Measurements from ENCODE around the gene PRKAB1.

Gene PRKAB1

DNA sequence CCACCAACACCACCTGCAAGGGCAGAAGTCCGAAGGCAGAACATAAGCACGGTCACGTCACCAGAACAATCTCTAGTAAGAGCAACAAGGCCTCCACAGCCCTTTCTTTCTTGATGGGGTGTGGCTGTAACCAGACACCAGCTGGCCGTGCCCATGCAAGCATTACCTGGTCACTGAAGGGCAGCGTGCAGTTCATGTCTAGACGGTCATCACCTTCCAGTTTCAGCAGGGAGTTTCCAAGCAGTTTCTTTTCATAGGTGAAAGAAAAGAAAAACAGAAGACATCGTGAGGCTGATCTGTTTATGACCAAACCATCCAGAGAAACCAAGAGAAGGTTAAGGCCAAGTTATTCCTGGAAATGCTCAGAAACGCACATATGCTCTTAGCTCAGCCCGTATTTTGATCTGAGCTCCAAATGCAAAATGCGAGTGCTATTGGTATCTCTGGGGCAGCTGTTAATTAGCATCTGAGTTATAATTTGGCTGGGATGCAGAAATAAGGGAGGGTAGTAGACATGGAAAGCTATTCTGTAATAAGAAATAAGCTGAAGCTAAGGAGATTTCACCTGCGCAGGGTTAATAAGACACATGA is 42.5 kb downstream of the PRKAB1 start:
- in situ Hi-C loops (cut with HindIII; ENCODE audit: low sequenced_read_pairs): no loop called here

DNA sequence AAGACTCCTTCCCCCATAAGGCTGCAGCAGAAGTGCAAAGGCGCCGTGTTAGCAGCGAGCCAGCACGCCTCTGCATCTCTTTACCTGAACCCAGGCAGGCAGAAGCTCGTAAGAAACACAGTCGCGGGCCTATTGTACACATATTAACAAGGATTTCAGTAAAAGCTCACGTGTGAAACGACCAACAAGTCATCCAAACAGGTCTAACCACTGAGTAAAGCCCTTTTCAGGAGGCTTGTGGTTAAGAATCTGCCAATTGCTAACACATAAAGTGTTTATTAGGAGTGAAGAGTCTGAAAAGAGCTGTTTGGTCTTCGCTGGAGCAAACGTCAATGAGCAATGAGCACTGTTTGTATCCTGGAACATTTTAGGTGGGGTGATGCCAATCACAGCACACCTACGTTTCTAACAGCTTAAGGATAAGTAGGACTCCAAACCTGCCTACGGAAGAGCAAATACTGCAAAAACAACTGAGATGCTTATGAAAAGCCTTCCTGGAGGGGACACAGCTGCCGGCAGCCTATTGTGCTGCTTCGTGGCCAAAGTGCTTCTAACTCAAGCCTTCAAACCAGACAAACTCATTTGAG is 43.1 kb downstream of the PRKAB1 start:
- in situ Hi-C loops (cut with HindIII; ENCODE audit: low sequenced_read_pairs): no loop called here

DNA sequence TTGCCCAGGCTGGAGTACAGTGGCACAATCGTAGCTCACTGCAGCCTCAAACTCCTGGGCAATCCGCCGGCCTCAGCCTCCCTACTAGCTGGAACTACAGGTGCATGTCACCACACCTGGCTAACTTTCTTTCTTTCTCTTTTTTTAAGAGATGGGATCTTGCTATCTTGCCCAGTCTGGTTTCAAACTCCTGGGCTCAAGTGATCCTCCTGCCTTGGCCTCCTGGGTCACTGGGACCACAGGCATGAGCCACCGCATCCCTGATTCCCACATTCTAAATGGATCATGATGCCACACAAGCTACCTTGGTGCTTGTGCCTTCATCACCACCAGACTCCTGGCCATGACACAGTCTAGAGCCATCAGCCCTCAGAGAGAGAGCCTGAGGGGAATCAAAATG is 43.8 kb downstream of the PRKAB1 start:
- in situ Hi-C loops (cut with HindIII; ENCODE audit: low sequenced_read_pairs): no loop called here

DNA sequence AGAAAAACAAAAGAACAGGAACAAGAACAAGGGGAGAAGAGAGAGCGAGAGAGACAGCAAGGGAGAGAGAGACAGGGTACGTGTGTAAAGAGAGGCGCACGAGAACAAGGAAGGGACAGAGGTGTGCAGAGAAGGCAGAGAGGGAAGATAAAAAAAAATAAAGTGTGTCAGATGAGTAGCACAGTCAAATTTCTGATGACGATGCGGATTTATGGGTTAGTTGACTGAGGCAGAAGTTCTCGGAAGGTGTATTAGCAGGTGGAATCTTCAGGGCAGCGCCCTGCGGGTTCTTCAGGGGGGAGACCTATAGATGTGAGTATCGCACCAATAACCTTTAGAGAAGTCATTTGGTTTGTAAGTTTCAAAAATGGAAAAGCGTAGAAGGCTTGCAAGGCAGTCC is 44.8 kb downstream of the PRKAB1 start:
- in situ Hi-C loops (cut with HindIII; ENCODE audit: low sequenced_read_pairs): no loop called here

DNA sequence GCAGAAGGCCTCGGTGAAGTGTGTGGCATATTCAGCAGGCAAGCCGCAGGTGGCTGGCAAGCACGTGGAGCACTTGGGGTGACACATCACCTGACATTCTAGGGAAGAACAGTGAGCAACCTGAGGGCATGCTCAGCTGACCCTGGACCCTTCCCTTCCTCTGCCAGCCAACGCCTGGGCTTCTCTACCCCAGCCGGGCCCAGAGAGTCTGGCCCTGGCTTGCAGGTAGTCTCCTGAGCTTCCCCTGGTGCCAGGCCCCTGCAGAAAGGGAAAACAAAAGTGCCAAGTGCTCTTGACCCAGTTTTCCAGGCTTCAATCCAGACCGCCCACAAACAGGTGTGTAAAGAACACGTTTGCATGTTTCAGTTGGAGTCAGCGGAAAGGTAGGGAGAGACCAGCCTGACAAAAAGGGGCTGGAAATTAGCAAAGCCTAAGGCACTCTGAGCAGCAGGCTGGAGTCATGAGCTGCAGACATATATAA is 45.7 kb downstream of the PRKAB1 start:
- in situ Hi-C loops (cut with HindIII; ENCODE audit: low sequenced_read_pairs): no loop called here

DNA sequence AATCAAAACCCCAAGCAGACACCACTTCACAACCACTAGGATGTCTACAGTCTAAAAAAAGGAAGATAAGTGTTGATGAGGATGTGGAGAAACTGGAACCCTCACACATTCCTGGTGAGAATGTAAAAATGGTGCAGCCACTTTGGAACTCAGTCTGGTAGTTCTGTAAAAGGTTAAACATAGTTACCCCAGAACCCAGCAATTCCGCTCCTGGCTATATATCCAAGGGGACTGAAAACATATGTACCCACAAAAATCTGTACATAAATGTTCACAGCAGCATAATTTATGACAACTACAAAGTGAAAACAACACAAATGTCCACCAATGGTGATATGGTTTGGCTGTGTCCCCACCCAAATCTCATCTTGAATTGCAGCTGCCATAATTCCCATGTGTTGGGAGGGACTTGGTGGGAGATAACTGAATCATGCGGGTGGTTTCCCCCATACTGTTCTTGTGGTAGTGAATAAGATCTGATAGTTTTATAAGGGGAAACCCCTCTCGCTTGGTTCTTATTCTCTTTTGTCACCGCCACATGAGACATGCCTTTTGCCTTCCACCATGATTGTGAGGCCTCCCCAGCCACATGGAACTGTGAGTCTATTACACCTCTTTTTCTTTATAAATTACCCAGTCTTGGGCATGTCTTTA is 46.8 kb downstream of the PRKAB1 start:
- in situ Hi-C loops (cut with HindIII; ENCODE audit: low sequenced_read_pairs): no loop called here

DNA sequence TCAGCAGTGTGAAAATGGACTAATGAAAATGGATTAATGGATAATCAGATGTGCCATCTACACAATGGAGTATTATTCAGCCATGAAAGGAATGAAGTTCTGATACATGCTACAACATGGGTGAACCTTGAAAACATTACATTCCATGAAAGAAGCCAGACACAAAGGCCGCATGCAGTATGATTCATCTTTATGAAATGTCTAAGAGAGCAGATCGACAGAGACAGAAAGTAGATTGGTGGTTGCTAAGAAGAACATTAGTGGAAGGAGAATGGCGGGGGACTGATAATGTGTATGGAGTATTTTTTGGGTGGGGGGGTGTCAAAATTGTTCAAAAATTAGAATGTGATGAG is 47.3 kb downstream of the PRKAB1 start:
- in situ Hi-C loops (cut with HindIII; ENCODE audit: low sequenced_read_pairs): no loop called here

DNA sequence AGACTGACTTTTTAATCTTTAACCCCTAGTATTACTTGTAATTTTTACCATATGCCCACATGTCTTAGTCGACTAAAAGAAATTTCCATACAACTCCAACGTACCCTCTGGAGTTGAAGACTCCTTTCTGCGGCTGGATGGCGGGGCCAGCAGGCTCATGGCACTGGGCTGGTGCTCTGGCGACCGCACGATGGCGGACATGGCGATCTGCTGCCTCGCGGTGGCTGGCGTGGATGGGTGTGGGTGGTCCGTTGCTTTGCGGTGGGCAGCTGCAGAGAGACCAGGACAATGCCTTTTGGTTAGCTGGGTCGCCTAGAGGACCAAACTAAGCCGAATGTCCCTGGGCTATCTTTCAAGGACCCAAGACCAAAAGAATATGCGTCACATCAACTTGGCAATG is 50.2 kb downstream of the PRKAB1 start:
- in situ Hi-C loops (cut with HindIII; ENCODE audit: low sequenced_read_pairs): no loop called here

DNA sequence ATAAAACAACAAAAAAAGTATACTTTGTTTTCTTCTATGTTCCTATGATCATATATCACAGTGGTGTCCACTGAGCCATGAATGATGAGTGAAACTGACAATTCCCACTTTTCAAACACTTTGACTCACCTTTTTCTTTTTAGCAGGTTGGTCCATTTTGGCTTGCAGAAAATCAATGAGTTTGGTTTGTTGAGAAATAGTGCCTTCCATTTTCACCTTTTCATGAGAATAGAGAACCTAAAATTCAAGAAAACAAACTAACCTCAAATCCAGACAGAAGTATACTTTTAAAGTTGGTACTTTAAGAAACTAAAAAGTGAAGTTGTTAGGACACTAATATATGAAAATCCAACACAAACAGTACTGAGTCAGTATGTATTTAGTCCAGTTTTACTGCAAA is 52.4 kb downstream of the PRKAB1 start:
- in situ Hi-C loops (cut with HindIII; ENCODE audit: low sequenced_read_pairs): no loop called here

DNA sequence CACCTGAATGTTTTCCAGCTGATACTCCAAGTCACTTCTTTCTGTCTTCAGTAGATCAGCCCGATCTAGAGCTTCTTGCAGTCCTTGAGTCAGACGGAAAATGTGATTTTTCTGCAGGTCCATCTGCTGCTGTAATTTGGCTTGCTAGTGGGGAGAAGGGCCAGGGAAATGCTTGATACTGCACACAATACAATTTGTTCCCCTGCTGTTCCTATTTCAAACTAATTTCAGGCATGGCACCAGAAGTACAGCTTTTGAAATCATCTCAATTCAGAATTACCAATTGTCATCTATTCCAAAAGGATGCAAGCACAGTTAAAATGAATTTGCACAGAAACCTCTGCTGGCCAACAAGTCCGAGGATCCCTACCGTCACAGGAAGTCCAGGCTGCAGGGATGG is 53.4 kb downstream of the PRKAB1 start:
- in situ Hi-C loops (cut with HindIII; ENCODE audit: low sequenced_read_pairs): no loop called here

DNA sequence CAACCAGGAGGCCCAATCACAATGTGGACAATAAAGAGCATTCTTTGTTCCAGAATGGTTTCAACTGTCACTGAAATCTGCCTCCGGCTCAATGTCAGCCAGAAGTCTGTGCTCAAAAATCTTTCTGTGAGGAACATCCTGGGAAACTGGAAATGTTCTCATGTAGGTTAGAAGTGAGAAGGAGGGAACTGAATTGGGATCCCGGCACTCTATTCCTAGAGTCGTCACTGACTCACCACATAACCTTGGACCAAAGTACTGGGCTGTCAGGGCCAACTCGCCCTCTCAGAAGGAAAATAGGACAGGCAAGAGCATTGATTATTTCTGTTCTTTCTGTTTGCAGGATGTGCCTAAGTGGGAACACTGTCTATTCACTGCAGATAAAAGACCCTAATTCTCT is 57.6 kb downstream of the PRKAB1 start:
- in situ Hi-C loops (cut with HindIII; ENCODE audit: low sequenced_read_pairs): no loop called here

DNA sequence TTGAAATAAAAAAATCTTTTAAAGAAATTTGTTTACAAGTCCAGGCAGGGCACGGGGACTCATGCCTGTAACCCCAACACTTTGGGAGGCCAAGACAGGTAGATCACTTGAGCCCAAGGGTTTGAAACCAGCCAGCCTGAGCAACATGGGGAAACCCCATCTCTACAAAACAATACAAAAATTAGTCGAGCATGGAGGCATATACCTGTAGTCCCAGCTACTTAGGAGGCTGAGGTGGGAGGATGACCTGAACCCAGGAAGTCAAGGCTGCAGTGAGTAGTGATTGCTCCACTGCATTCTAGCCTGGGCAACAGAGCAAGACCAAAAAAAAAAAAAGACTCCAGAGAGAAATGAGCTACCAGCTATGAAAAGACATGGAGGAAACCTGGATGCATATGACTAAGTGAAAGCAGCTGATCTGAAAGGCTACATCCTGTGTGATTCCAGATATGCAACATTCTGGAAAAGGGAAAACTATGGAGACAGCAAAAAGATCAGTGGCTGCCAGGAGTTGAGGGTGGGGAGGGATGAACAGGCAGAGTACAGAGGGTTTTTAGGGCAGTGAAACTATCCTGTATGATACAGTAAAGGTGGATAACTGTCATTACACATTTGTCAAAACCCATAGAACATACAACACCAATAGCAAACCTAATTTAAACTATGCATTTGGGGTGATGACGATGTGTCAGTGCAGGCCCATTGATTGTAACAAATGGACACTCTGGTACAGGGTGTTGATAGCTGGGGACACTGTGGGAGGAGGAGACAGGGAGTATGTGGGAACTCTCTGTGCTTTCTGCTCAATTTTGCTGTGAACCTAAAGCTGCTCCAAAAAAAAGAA is 59.9 kb downstream of the PRKAB1 start:
- in situ Hi-C loops (cut with HindIII; ENCODE audit: low sequenced_read_pairs): no loop called here

DNA sequence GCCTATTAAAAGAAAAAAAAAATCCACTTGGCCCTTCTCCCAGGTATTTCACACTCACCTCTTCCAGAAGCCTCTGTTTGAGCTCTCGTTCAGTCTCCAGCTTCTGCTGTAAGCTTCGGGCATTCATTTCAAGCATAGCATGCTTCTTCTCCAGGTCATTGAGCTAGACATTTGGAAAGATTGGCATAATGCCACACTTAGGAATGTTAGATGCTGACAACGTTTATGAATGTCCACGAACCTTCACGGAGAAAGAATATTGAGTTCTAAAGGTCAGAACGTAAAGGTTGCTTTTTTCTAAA is 60.5 kb downstream of the PRKAB1 start:
- in situ Hi-C loops (cut with HindIII; ENCODE audit: low sequenced_read_pairs): no loop called here

DNA sequence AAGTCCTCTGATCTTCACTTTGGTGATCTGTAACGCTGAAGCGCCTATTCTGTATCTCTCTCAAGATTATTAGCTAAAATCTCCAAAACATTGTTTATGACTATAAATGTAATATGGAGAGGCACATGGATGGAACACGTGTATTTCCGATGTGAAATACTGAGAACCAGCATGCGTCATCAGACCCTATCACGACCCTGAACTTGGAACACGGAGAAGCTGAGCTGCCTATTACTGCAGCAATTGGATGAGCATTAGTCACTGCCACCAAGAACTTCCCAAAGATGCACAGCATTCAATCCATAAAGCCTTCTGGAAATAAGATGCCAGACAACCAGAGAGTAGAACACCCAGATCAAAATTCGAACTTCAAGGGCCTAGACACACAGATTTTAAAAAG is 61.9 kb downstream of the PRKAB1 start:
- in situ Hi-C loops (cut with HindIII; ENCODE audit: low sequenced_read_pairs): no loop called here

DNA sequence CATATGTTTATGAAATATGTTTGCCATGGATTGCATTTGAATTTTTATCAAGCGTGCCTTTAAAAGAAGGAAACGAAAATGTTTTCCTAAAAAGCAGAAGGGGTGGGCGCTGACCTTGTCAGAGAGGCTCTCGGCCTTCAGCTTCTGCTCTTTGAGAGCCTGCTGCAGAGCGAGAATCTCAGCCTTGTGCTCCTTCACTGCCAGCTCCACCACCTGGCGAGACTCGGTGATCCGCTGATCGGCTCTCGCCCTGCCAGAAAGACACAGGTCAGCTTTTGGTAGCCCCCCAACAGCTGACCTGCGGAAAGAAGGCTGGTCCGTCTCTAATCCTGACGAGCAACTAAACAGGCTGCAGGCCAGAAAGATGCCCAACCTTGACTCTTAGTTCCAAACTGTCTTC is 62.4 kb downstream of the PRKAB1 start:
- in situ Hi-C loops (cut with HindIII; ENCODE audit: low sequenced_read_pairs): no loop called here
